Stimulated activated CD8-positive, alpha-beta memory T cell treated with anti-CD3 and anti-CD28 coated beads, Interleukin-15, amount 100 ng/mL, for 4 hours (primary cell): ENCODE results near the gene PDCD6IP.

Experiments used
- DNase-seq, 2 donors: peaks; one replicate each; pipeline ENCODE4 v3.0.0-alpha.2; 2020; ENCODE audit warnings: low read depth in 2 of 2

PDCD6IP gene

GRCh38 chr3:33895658-33896057, 97.2 kb downstream of the PDCD6IP start:
- DNase-seq = no peak

- DNase-seq = no peak
Measured at GRCh38 chr3:33897306-33897705, 98.9 kb downstream of the PDCD6IP start.

- no peak for DNase-seq
Measured at GRCh38 chr3:33898901-33899300, 100.5 kb downstream of the PDCD6IP start.

- no peak for DNase-seq
Measured at GRCh38 chr3:33900440-33900808, 102.0 kb downstream of the PDCD6IP start.

GRCh38 chr3:33900809-33901505, 102.5 kb downstream of the PDCD6IP start:
- DNase-seq = no peak

GRCh38 chr3:33901862-33902563, 103.6 kb downstream of the PDCD6IP start:
- DNase-seq = no peak

- DNase-seq = no peak
Measured at GRCh38 chr3:33904730-33905129, 106.3 kb downstream of the PDCD6IP start.

GRCh38 chr3:33908250-33908851, 109.9 kb downstream of the PDCD6IP start:
- DNase-seq = no peak

- DNase-seq = no peak
Measured at GRCh38 chr3:33909547-33909946, 111.1 kb downstream of the PDCD6IP start.

GRCh38 chr3:33910031-33910430, 111.6 kb downstream of the PDCD6IP start:
- no peak for DNase-seq

GRCh38 chr3:33911525-33912322, 113.3 kb downstream of the PDCD6IP start:
- DNase-seq = no peak

- DNase-seq = no peak
Measured at GRCh38 chr3:33914212-33914611, 115.8 kb downstream of the PDCD6IP start.

GRCh38 chr3:33914731-33915379, 116.4 kb downstream of the PDCD6IP start:
- DNase-seq = no peak

GRCh38 chr3:33915796-33916546, 117.5 kb downstream of the PDCD6IP start:
- DNase-seq = no peak

GRCh38 chr3:33918126-33918756, 119.8 kb downstream of the PDCD6IP start:
- DNase-seq = no peak
